PC-9 (cell line): ENCODE measurements around the gene PPP1R15B. TPM values are rescaled to one million over a fixed set of nuclear protein-coding genes. Genes with fewer than 3 reads are reported as not detected.

ENCODE experiments used
- BruUV-seq: library from RNA; stranded (reverse); fragments of 400-500 nt; replicated peaks from 2 replicates; lab custom pipeline; 2021; lab: Mats Ljungman, UMichigan
- CTCF ChIA-PET: fragments of 300-600 bp; sonication (Branson Sonifier 250); formaldehyde crosslinking; loops from one replicate; lab custom pipeline; 2022; ENCODE audit warnings: antibody characterized with exemption; lab: Charles Lee
- POLR2A ChIA-PET: fragments of 300-600 bp; sonication (Branson Sonifier 250); formaldehyde crosslinking; loops from one replicate; lab custom pipeline; 2022; ENCODE audit warnings: antibody characterized with exemption; ENCODE audit not compliant: unreplicated experiment; lab: Charles Lee
- DNase-seq, 2 experiments: peaks; one replicate each; pipeline versions ENCODE4 v3.0.0 to v3.0.0-alpha.2; 2015 to 2022; ENCODE audit warnings: mixed read lengths in 1 of 2
- H2AFZ ChIP-seq: fragments of 200-600 bp; sonication (generic); 2 replicates; pipeline ENCODE4 v1.8.1; 2017; ENCODE audit warnings: antibody characterized with exemption
- H3F3A ChIP-seq: fragments of 200-600 bp; sonication (generic); 2 replicates; pipeline ENCODE4 v1.8.1; 2017; ENCODE audit warnings: antibody characterized with exemption, mild to moderate bottlenecking, low read depth; ENCODE audit not compliant: insufficient read depth
- H3K27ac ChIP-seq: fragments of 200-600 bp; sonication (generic); 2 replicates; pipeline ENCODE4 v1.6.1; 2016; ENCODE audit warnings: mixed run types
- H3K27me3 ChIP-seq: fragments of 200-600 bp; sonication (generic); 2 replicates; pipeline ENCODE4 v1.6.1; 2016; ENCODE audit warnings: low read depth, mixed run types; ENCODE audit not compliant: insufficient read depth
- H3K36me3 ChIP-seq: fragments of 200-600 bp; sonication (generic); 2 replicates; pipeline ENCODE4 v1.6.1; 2016; ENCODE audit warnings: low read depth, mixed run types
- H3K4me1 ChIP-seq: fragments of 200-600 bp; sonication (generic); replicated peaks from 2 replicates; pipeline ENCODE4 v1.6.1; 2016; ENCODE audit warnings: mixed run types; ENCODE audit not compliant: insufficient read depth
- H3K4me2 ChIP-seq: fragments of 200-600 bp; sonication (generic); 2 replicates; pipeline ENCODE4 v1.6.1; 2017; ENCODE audit warnings: mixed run types
- H3K4me3 ChIP-seq: fragments of 200-600 bp; sonication (generic); 2 replicates; pipeline ENCODE4 v1.6.1; 2016; ENCODE audit warnings: mixed run types
- H3K79me2 ChIP-seq: fragments of 200-600 bp; sonication (generic); 2 replicates; pipeline ENCODE4 v1.6.1; 2017; ENCODE audit warnings: low read depth, mixed run types
- H3K9me2 ChIP-seq: fragments of 200-600 bp; sonication (generic); 2 replicates; pipeline ENCODE4 v1.8.1; 2017; ENCODE audit warnings: mild to moderate bottlenecking; ENCODE audit not compliant: insufficient read depth
- H3K9me3 ChIP-seq: fragments of 200-600 bp; sonication (generic); 2 replicates; pipeline ENCODE4 v1.8.1; 2016; ENCODE audit warnings: low read depth; ENCODE audit not compliant: insufficient read depth
- H4K20me1 ChIP-seq: fragments of 200-600 bp; sonication (generic); 2 replicates; pipeline ENCODE4 v1.8.1; 2017; ENCODE audit not compliant: insufficient read depth
- EZH2 ChIP-seq: fragments of 200-600 bp; sonication (generic); IDR thresholded peaks from 2 replicates; pipeline ENCODE4 v1.8.0; 2017; ENCODE audit warnings: antibody characterized with exemption, low read depth
- intact Hi-C: fragments of 100-400 bp; cut with micrococcal nuclease; formaldehyde crosslinking; loops from one replicate; pipeline ENCODE4 v1.10.0; 2022; ENCODE audit not compliant: unreplicated experiment
- total RNA-seq: library from RNA; stranded (reverse); gene quantifications from 2 replicates; pipeline ENCODE4 v1.2.3, GENCODE V29; 2021
- TF ChIP-seq, protein P1 (sequence below): fragments of 200-600 bp; sonication (generic); conservative IDR thresholded peaks from 2 replicates; pipeline ENCODE4 v1.6.1; 2017; ENCODE audit warnings: mixed run types, antibody characterized with exemption, mild to moderate bottlenecking, moderate library complexity

The PPP1R15B gene
- total RNA-seq, 1 experiment from 2014 or later = 40.9 TPM

DNA sequence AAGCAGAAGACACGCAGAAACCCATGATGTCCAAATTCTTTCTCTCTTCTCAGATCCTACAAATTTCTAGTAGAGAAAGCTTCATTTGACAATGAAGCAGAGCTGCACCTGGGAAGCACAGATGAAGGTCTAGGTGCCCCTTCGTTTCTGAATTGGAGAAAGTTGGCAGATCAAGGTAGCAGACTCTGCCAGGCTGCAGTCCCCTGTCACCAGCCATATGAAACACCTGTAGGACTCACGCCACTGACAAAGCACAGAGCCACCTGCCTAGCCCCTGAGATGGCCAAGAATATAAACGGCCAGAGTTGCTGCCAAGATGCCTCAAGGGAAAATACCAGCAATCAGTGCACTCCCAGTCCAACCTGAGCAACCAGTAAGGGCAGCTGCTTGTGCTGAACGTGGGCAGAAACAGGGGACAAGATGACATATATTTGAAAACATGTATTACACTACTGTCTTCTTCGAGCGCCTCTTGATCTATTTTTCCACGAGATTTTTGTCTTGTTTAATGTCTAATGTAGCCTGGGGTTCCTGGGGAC, 31.3 kb downstream of the PPP1R15B start:
- no peaks in the 10 kb centered on the region for H3K27me3 ChIP-seq
- CTCF ChIA-PET = interaction anchor here (1.5 kb wide), 1 partner anchor 18 kb away, joined by 4 read pairs; no protein-coding TSS in a partner anchor
- H4K20me1 ChIP-seq = no peaks in the 10 kb centered on the region
- H3K27ac ChIP-seq = peak overlapping the region; percentile 40
- H3K4me2 ChIP-seq = peak overlapping the region; percentile 64
- no peaks in the 10 kb centered on the region; the same call in 1 of the 2 replicates for H3K36me3 ChIP-seq
- H3K4me1 ChIP-seq = peaks cover 53% of the 10 kb centered on the region
- no peak for TF ChIP-seq EZH2
- TF ChIP-seq, protein P1, sequence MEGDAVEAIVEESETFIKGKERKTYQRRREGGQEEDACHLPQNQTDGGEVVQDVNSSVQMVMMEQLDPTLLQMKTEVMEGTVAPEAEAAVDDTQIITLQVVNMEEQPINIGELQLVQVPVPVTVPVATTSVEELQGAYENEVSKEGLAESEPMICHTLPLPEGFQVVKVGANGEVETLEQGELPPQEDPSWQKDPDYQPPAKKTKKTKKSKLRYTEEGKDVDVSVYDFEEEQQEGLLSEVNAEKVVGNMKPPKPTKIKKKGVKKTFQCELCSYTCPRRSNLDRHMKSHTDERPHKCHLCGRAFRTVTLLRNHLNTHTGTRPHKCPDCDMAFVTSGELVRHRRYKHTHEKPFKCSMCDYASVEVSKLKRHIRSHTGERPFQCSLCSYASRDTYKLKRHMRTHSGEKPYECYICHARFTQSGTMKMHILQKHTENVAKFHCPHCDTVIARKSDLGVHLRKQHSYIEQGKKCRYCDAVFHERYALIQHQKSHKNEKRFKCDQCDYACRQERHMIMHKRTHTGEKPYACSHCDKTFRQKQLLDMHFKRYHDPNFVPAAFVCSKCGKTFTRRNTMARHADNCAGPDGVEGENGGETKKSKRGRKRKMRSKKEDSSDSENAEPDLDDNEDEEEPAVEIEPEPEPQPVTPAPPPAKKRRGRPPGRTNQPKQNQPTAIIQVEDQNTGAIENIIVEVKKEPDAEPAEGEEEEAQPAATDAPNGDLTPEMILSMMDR = no peak
- H2AFZ ChIP-seq = no peak overlapping the region
- peak; percentile 68 to 86 for DNase-seq
- H3K79me2 ChIP-seq = peaks cover 36% of the 10 kb centered on the region
- POLR2A ChIA-PET = interaction anchor here (0.6 to 0.8 kb wide), 2 partner anchors 348 to 904 kb away, joined by 3 to 6 read pairs; no protein-coding TSS in a partner anchor
- no peaks in the 10 kb centered on the region for H3K9me3 ChIP-seq
- H3F3A ChIP-seq = peaks cover 26% of the 10 kb centered on the region; the same call in 1 of the 2 replicates
- no peaks in the 10 kb centered on the region for H3K9me2 ChIP-seq
- intact Hi-C loops = loop anchor here (1.0 to 2.0 kb wide), 2 partner anchors 18 to 58 kb away; no protein-coding TSS in a partner anchor
- peak overlapping the region; percentile 32; the same call in 1 of the 2 replicates for H3K4me3 ChIP-seq
- no TSS peak for BruUV-seq

DNA sequence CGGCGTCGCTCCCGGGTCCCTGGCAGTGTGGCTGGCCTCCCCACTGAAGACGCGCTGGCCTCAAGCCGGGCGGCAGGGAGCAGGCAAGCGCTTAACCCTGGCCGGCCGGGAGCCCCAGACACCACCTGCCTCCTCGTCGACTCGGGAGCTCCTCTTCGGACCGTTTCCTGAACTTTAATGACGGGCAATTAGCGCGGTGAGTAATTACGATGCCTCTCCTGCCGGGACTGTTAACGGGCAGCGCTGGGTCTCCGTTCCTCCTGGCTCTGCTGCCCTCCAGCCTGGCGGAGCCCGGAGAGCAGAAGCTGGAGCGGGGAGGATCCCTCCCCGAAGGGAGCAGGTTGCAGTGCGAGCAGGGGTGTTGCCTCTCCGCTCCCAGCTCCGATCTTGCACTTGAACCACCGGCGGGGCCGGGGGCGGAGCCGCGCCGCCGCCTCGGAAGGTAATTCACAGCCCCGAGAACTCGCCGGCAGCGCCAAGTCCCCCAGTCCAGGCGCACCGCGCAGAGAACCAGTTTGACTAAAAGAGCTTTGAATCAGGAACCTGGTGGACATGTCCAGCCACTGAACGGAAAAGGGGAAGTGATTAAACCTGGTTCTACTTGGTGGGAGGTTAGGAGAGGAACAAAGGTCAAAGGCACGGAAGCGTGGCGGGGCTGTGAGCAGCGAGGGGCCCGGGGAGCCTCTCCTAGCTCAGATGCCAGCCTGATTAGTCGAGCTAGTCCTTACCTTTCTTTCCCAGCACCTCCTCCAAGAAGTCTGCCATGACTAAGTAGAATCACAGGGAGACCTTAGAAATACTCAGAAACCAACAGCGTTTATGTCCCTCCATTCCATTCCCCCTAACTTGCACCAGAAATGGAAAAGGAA, 33.6 kb downstream of the PPP1R15B start:
- H3K36me3 ChIP-seq = peaks cover 5% of the 10 kb centered on the region; the same call in 1 of the 2 replicates
- H3K4me1 ChIP-seq = peaks cover 60% of the 10 kb centered on the region
- H3K9me2 ChIP-seq = no peaks in the 10 kb centered on the region
- no peaks in the 10 kb centered on the region for H3K27me3 ChIP-seq
- H3K4me3 ChIP-seq = peak overlapping the region; percentile 77
- no peaks in the 10 kb centered on the region for H4K20me1 ChIP-seq
- no peak for TF ChIP-seq EZH2
- TF ChIP-seq, protein P1 = peak; percentile 23; the same call in 1 of the 2 replicates
- H3K27ac ChIP-seq = peak overlapping the region; percentile 82
- intact Hi-C loops = loop anchor here (5.0 to 10.0 kb wide), 3 partner anchors 129 to 429 kb away; no protein-coding TSS in a partner anchor
- BruUV-seq = no TSS peak
- peaks cover 60% of the 10 kb centered on the region for H3K79me2 ChIP-seq
- H3F3A ChIP-seq = peaks cover 26% of the 10 kb centered on the region; the same call in 1 of the 2 replicates
- CTCF ChIA-PET = interaction anchor here (0.6 to 1.6 kb wide), 5 partner anchors 21 to 164 kb away, joined by 3 to 12 read pairs (median 4); partner anchors contain the start of gene GOLT1A
- POLR2A ChIA-PET = interaction anchor here (0.5 to 0.7 kb wide), 7 partner anchors 30 to 1423 kb away, joined by 3 to 6 read pairs (median 3); no protein-coding TSS in a partner anchor
- H3K9me3 ChIP-seq = no peaks in the 10 kb centered on the region
- H3K4me2 ChIP-seq = peak overlapping the region; percentile 93
- H2AFZ ChIP-seq = peak overlapping the region; percentile 90
- peak; percentile 75 to 79 for DNase-seq
